Panc1 (cell line): ENCODE results near the gene SELL. TPM values are rescaled to one million over a fixed set of nuclear protein-coding genes. Genes with fewer than 3 reads are reported as not detected.

Experiments used
- ATAC-seq: fragments of 200-7000 bp; cut with Tn5 transposase; 2 replicates; pipeline ENCODE4 v1.9.1; 2020; ENCODE audit warnings: mild to moderate bottlenecking, moderate library complexity
- BruUV-seq: library from RNA; stranded (reverse); fragments of 400-500 nt; replicated peaks from 2 replicates; lab custom pipeline; 2021; lab: Mats Ljungman, UMichigan
- CTCF ChIA-PET: fragments of 300-600 bp; sonication (Branson Sonifier 250); formaldehyde crosslinking; loops from one replicate; lab custom pipeline; 2022; ENCODE audit warnings: antibody characterized with exemption; lab: Charles Lee
- POLR2A ChIA-PET: fragments of 300-600 bp; sonication (Branson Sonifier 250); formaldehyde crosslinking; loops from one replicate; lab custom pipeline; 2022; ENCODE audit warnings: antibody characterized with exemption; lab: Charles Lee
- DNase-seq: peaks from one replicate; pipeline ENCODE4 v3.0.0-alpha.2; 2010; ENCODE audit warnings: low read depth, low spot score
- H3K27ac ChIP-seq: 2 replicates; pipeline ENCODE4 v1.5.1; 2011; ENCODE audit warnings: mild to moderate bottlenecking, low read length, inconsistent platforms
- H3K27me3 ChIP-seq: fragments of 200-500 bp; sonication (Bioruptor generic); 2 replicates; pipeline ENCODE4 v1.6.0; 2014; ENCODE audit warnings: low read length, inconsistent platforms; ENCODE audit not compliant: control insufficient read depth, insufficient read depth
- H3K36me3 ChIP-seq: fragments of 200-500 bp; sonication (Bioruptor generic); 2 replicates; pipeline ENCODE4 v1.5.1; 2014; ENCODE audit warnings: inconsistent platforms, mild to moderate bottlenecking, low read length, moderate library complexity; ENCODE audit not compliant: control insufficient read depth, insufficient read depth
- H3K4me1 ChIP-seq: 2 replicates; pipeline ENCODE4 v1.5.1; 2011; ENCODE audit warnings: inconsistent platforms, mild to moderate bottlenecking, low read length, moderate library complexity; ENCODE audit not compliant: control insufficient read depth, insufficient read depth
- H3K4me3 ChIP-seq, 2 experiments: 2 replicates each; pipeline ENCODE4 v1.5.1; 2011 to 2012; ENCODE audit warnings: low read depth in 2 of 2, low read length in 2 of 2, mild to moderate bottlenecking in 2 of 2, inconsistent platforms in 1 of 2, moderate library complexity in 1 of 2
- H3K9me3 ChIP-seq: fragments of 200-500 bp; sonication (Bioruptor generic); 2 replicates; pipeline ENCODE4 v1.5.1; 2014; ENCODE audit warnings: low read depth, mild to moderate bottlenecking, inconsistent platforms, low read length, moderate library complexity; ENCODE audit not compliant: control insufficient read depth, insufficient read depth
- POLR2AphosphoS5 ChIP-seq: IDR thresholded peaks from 2 replicates; pipeline ENCODE4 v1.6.1; 2012; ENCODE audit warnings: mild to moderate bottlenecking, low read depth, low read length, moderate library complexity
- SIN3A ChIP-seq: IDR thresholded peaks from 2 replicates; pipeline ENCODE4 v1.6.1; 2012; ENCODE audit warnings: low read depth, mild to moderate bottlenecking, low read length, moderate library complexity, borderline replicate concordance; ENCODE audit not compliant: insufficient read depth
- TCF7L2 ChIP-seq: IDR thresholded peaks from 2 replicates; pipeline ENCODE4 v1.6.1; 2011; ENCODE audit warnings: mild to moderate bottlenecking, low read depth, low read length, inconsistent platforms
- in situ Hi-C: cut with HindIII; loops from 2 replicates; pipeline ENCODE4 v1.10.0; 2016; ENCODE audit warnings: low sequenced_read_pairs, low pct_unique_long_range_greater_than_20kb
- intact Hi-C: fragments of 100-400 bp; cut with micrococcal nuclease; formaldehyde crosslinking; loops from one replicate; pipeline ENCODE4 v1.10.0; 2022; ENCODE audit not compliant: unreplicated experiment
- total RNA-seq: library from RNA; stranded (reverse); gene quantifications from one replicate; pipeline ENCODE4 v1.2.1, GENCODE V29; 2021; ENCODE audit not compliant: unreplicated experiment
- TF ChIP-seq, protein P1 (sequence below): fragments of 450-650 bp; IDR thresholded peaks from 2 replicates; pipeline ENCODE4 v1.5.1; 2017; ENCODE audit warnings: mild to moderate bottlenecking
- TF ChIP-seq, protein P2 (sequence below), 2 experiments: IDR thresholded peaks; 2 replicates each; pipeline ENCODE4 v1.6.1; 2011 to 2012; ENCODE audit warnings: low read depth in 2 of 2, control low read depth in 1 of 2, low read length in 1 of 2, mild to moderate bottlenecking in 1 of 2, moderate library complexity in 1 of 2; ENCODE audit not compliant: insufficient read depth in 1 of 2

Gene SELL
- total RNA-seq, 1 experiment from 2014 or later = 0.31 TPM

DNA sequence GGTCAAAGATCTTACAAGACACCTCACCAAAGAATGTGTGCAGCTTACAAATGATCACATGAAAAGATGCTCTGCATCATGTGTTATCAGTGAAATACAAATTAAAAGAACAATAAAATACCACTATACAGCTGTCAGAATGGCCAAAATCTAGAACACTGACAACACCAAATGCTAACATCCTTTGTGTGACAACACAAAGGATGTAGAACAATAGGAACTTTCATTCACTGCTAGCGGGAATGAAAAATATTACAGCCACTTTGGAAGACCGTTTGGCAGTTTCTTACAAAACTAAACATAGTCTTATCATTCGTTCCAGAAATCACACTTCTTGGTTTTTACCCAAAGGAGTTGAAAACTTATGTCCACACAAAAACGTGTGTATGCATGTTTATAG, 60.9 kb downstream of the SELL start:
- in situ Hi-C loops (no loop called here), intact Hi-C loops (no loop called here)
- no peaks in the 10 kb centered on the region for H3K4me1 ChIP-seq
- BruUV-seq = no TSS peak
- DNase-seq (no peak), ATAC-seq (no peak)
- ChIA-PET CTCF (no interaction called here), POLR2A (no interaction called here)
- TF ChIP-seq SIN3A = no peak
- no peak for TF ChIP-seq TCF7L2
- TF ChIP-seq POLR2AphosphoS5 = no peak
- TF ChIP-seq, protein P1, sequence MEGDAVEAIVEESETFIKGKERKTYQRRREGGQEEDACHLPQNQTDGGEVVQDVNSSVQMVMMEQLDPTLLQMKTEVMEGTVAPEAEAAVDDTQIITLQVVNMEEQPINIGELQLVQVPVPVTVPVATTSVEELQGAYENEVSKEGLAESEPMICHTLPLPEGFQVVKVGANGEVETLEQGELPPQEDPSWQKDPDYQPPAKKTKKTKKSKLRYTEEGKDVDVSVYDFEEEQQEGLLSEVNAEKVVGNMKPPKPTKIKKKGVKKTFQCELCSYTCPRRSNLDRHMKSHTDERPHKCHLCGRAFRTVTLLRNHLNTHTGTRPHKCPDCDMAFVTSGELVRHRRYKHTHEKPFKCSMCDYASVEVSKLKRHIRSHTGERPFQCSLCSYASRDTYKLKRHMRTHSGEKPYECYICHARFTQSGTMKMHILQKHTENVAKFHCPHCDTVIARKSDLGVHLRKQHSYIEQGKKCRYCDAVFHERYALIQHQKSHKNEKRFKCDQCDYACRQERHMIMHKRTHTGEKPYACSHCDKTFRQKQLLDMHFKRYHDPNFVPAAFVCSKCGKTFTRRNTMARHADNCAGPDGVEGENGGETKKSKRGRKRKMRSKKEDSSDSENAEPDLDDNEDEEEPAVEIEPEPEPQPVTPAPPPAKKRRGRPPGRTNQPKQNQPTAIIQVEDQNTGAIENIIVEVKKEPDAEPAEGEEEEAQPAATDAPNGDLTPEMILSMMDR = no peak
- TF ChIP-seq, protein P2, sequence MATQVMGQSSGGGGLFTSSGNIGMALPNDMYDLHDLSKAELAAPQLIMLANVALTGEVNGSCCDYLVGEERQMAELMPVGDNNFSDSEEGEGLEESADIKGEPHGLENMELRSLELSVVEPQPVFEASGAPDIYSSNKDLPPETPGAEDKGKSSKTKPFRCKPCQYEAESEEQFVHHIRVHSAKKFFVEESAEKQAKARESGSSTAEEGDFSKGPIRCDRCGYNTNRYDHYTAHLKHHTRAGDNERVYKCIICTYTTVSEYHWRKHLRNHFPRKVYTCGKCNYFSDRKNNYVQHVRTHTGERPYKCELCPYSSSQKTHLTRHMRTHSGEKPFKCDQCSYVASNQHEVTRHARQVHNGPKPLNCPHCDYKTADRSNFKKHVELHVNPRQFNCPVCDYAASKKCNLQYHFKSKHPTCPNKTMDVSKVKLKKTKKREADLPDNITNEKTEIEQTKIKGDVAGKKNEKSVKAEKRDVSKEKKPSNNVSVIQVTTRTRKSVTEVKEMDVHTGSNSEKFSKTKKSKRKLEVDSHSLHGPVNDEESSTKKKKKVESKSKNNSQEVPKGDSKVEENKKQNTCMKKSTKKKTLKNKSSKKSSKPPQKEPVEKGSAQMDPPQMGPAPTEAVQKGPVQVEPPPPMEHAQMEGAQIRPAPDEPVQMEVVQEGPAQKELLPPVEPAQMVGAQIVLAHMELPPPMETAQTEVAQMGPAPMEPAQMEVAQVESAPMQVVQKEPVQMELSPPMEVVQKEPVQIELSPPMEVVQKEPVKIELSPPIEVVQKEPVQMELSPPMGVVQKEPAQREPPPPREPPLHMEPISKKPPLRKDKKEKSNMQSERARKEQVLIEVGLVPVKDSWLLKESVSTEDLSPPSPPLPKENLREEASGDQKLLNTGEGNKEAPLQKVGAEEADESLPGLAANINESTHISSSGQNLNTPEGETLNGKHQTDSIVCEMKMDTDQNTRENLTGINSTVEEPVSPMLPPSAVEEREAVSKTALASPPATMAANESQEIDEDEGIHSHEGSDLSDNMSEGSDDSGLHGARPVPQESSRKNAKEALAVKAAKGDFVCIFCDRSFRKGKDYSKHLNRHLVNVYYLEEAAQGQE (IDR thresholded peaks at IDR 0.05; ENCODE audit: insufficient read depth in 1 of 2, low read depth in 2 of 2, low read length in 1 of 2) = no peak
- no peak overlapping the region for H3K27ac ChIP-seq
- H3K36me3 ChIP-seq = no peaks in the 10 kb centered on the region
- no peaks in the 10 kb centered on the region for H3K9me3 ChIP-seq
- H3K4me3 ChIP-seq = no peak overlapping the region
- peaks cover 7% of the 10 kb centered on the region; the same call in 1 of the 2 replicates for H3K27me3 ChIP-seq

DNA sequence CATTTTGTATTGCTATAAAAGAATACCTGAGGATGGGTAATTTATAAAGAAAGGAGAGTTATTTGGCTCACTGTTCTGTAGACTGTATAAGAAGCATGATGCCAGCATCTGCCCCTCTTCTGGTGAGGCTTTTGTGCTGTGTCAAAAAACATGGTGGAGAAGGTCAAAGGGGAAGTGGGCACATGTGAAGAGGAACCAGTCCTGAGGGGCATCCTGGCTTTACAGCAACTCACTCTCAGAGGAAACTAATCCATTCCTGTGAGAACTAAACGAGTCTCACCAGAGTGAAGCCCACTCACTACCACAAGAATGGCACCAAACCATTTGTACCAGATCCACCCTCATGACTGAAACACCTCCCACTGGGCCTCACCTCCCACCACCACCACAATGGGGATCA, 62.7 kb downstream of the SELL start:
- no peak overlapping the region for H3K27ac ChIP-seq
- no peaks in the 10 kb centered on the region for H3K4me1 ChIP-seq
- no peaks in the 10 kb centered on the region for H3K9me3 ChIP-seq
- POLR2A ChIA-PET = no interaction called here
- CTCF ChIA-PET = no interaction called here
- TF ChIP-seq POLR2AphosphoS5 (no peak), TCF7L2 (no peak), SIN3A (no peak)
- TF ChIP-seq, protein P2 (IDR thresholded peaks at IDR 0.05; ENCODE audit: insufficient read depth in 1 of 2, low read depth in 2 of 2, low read length in 1 of 2) = no peak
- TF ChIP-seq, protein P1 = no peak
- H3K4me3 ChIP-seq = no peak overlapping the region
- intact Hi-C loops (no loop called here), in situ Hi-C loops (no loop called here)
- H3K36me3 ChIP-seq = no peaks in the 10 kb centered on the region
- no peak for ATAC-seq
- BruUV-seq = no TSS peak
- peaks cover 7% of the 10 kb centered on the region; the same call in 1 of the 2 replicates for H3K27me3 ChIP-seq
- DNase-seq = no peak
